ENCODE measurements around the gene ADAMTS3. TPM values are rescaled to one million over a fixed set of nuclear protein-coding genes. Genes with fewer than 3 reads are reported as not detected.

Gene ADAMTS3
- total and polyA plus RNA-seq, 2 experiments from 2014 or later = 1.2 to 3.7 TPM

- no peaks in the 10 kb centered on the region for H3K36me3 Mint-ChIP-seq (ENCODE audit: low read depth)
- H4K20me1 ChIP-seq (replicated peaks; ENCODE audit: insufficient read depth) = no peaks in the 10 kb centered on the region
- no peaks in the 10 kb centered on the region for H3K4me1 Mint-ChIP-seq
- H3K27me3 Mint-ChIP-seq (ENCODE audit: insufficient read depth, low read depth, poor library complexity) = no peaks in the 10 kb centered on the region
- no peak overlapping the region for H3K27ac Mint-ChIP-seq
- no peaks in the 10 kb centered on the region for H3K27me3 ChIP-seq (ENCODE audit: insufficient read depth)
- H3K4me2 ChIP-seq = no peak overlapping the region
- no peaks in the 10 kb centered on the region for H3K79me2 ChIP-seq (replicated peaks; ENCODE audit: insufficient read depth)
- H3K9me2 ChIP-seq (ENCODE audit: insufficient read depth) = no peaks in the 10 kb centered on the region
- H3K4me3 ChIP-seq = no peak overlapping the region
- H3K9me3 Mint-ChIP-seq = no peaks in the 10 kb centered on the region
- H3F3A ChIP-seq (replicated peaks; ENCODE audit: low read depth) = no peaks in the 10 kb centered on the region
- TF ChIP-seq CREB1 (CRISPR knock-in tag; IDR thresholded peaks at IDR 0.05; ENCODE audit: low read depth) (no peak), REST (IDR thresholded peaks at IDR 0.05; ENCODE audit: unreplicated experiment) (no peak), CTCF (conservative IDR thresholded peaks at IDR 0.05; ENCODE audit: low read depth in 2 of 2) (no peak; a peak in 2 of 4 replicates), JUNB (IDR thresholded peaks at IDR 0.05; ENCODE audit: unreplicated experiment) (no peak), ZNF331 (CRISPR knock-in tag; IDR thresholded peaks at IDR 0.05; ENCODE audit: low read depth) (no peak), EZH2 (IDR thresholded peaks at IDR 0.05; ENCODE audit: low read depth, unreplicated experiment) (no peak), ETS1 (IDR thresholded peaks at IDR 0.05) (no peak), ZNF462 (CRISPR knock-in tag; IDR thresholded peaks at IDR 0.05) (no peak), NANOG (IDR thresholded peaks at IDR 0.05; ENCODE audit: borderline replicate concordance) (no peak), STAT1 (IDR thresholded peaks at IDR 0.05; ENCODE audit: unreplicated experiment) (no peak), POLR2AphosphoS5 (IDR thresholded peaks at IDR 0.05; ENCODE audit: low read depth) (no peak), ZNF114 (CRISPR knock-in tag; IDR thresholded peaks at IDR 0.05) (no peak), EZH2phosphoT487 (IDR thresholded peaks at IDR 0.05; ENCODE audit: unreplicated experiment) (no peak)
- H3K4me3 Mint-ChIP-seq = no peak overlapping the region
- no peak overlapping the region for H3K27ac ChIP-seq (ENCODE audit: low read depth)
- no peak for ATAC-seq
- H2AFZ ChIP-seq = no peak overlapping the region
- DNase-seq (ENCODE audit: low spot score) = no peak
- no peaks in the 10 kb centered on the region for H3K36me3 ChIP-seq (ENCODE audit: insufficient read depth)
- H3K4me1 ChIP-seq (ENCODE audit: insufficient read depth) = no peaks in the 10 kb centered on the region
Measured at GRCh38 chr4:72341432-72341820, 227.6 kb downstream of the ADAMTS3 start.
